GM19397 (cell line): ENCODE data around the gene GRPEL1.
"Not testable (repeated sequence)": the region's sequence is repeated elsewhere in the genome, so short reads cannot be mapped to it uniquely, and the experiment has no call there.

Experiments
- ATAC-seq: cut with Tn5 transposase; IDR thresholded peaks from one replicate; pipeline ENCODE4 v1.9.1; 2021; ENCODE audit warnings: mild to moderate bottlenecking, moderate library complexity; ENCODE audit not compliant: unreplicated experiment

GRPEL1 gene

DNA sequence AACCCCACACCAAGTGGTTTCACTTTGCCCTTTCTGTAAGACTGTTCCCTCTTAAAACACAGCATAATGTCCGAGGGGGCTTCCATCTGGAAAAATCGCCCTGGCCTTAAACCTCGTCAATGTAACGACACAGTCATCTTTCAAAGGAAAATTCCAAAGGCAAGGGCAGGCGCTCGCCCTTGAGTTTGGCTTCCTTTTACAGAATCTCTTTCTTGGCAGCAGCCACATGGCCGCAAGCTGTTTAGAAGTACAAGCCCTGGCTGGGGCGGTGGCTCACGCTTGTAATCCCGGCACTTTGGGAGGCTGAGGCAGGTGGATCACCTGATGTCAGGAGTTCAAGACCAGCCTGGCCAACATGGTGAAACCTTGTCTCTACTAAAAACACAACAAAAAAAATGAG is 27.1 kb upstream of the GRPEL1 start:
- ATAC-seq: no peak

DNA sequence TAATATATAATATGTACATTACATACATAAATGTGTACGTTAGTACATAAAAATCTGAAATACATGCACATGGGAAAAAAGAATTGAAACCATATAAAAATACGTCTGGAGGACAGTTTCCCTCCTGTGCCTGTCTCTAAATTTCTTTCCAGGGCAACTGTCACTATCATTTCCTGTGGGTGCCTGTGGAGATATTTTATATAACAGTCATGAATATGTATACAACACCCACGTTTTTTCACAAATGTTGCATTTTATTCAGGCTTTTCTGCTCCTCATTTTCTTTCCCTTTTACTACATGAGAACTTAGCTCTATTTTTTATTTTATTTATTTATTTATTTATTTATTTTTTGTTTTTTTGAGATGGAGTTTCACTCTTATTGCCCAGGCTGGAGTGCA is 24.2 kb upstream of the GRPEL1 start:
- ATAC-seq: no peak

DNA sequence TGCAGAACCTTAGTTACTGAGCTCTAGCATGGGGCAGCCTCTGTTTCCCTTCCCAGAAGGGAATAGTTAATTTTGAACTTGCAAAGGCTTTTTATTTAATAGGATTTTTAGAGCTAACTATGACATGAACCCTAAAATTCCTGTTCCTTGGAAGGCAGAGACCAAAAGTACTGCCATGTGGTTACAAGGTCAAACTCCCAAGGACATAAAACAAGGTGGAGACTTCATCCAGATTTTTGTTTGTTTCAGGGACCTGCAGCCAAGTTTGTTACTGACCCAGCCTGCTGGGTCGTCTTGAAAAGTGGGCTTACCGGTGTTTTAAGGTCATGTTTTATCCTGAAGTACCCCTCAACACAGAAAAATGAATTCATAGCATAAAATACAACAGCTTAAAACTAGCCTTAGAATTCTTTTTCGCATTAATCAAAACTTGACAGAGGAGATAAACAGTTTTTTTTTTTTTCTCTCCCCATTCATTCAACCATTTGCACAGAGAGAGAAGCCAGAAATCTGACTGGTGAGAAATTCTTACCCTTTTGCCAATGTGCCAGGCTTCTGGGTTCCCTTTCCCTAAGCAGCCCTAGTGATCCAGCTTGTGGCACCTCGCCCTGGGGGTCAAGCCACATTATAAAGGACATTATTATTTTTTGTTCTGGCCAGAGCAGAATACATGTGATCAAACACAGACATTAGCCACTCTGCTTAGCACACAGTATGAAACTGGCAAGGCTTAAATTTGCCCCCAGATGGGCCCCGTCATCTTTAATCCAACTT is 21.5 kb upstream of the GRPEL1 start:
- no peak for ATAC-seq

DNA sequence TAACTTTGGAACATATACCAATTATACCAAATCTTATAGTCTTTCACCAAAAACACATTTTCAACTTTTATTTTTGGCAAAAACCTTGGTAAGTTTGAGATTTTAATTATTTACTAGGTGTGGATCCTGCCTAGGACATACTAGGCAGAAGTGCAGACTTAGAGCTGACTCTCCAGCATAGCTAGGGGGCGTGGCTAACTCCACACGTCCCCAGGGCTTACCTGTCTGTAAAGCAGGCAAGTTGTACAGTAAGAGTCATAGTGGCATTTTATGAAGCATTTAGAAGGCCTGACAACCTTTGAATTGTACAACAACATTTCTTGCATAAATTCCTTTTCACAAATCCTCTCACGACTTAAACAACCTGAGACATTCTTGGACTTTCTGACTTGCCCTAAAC is 19.2 kb upstream of the GRPEL1 start:
- ATAC-seq: no peak

DNA sequence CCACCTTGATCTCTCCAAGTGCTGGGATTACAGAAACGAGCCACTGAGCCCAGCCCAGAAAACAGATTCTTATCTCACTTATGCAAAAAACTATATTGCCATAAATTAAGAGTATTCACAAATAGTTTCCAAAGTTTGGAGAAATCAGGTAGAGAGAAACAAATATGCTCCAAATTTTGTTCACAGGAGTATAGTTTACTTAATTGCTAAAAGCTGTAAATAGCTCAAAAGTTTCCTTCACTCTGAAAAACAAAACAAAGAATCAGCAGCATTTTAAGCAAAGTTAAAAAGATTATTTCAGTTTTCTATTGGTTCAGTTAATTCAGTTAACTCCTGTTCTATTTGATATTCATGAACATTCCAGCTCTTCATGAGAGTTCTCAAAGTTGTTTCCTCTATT is 18.5 kb upstream of the GRPEL1 start:
- ATAC-seq: no peak

DNA sequence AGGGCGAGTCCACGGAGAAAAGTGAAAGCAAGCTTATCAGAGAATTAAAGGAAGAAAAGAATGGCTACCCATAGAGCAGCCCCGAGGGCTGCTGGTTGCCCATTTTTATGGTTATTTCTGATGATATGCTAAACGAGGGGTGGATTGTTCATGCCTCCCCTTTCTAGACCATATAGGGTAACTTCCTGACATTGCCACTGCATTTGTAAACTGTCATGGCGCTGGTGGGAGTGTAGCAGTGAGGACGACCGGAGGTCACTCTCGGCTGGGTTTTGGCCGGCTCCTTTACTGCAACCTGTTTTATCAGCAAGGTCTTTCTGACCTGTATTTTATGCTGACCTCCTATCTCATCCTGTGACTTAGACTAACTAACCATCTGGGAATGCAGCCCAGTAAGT is 16.7 kb upstream of the GRPEL1 start:
- ATAC-seq: not testable (repeated sequence)

DNA sequence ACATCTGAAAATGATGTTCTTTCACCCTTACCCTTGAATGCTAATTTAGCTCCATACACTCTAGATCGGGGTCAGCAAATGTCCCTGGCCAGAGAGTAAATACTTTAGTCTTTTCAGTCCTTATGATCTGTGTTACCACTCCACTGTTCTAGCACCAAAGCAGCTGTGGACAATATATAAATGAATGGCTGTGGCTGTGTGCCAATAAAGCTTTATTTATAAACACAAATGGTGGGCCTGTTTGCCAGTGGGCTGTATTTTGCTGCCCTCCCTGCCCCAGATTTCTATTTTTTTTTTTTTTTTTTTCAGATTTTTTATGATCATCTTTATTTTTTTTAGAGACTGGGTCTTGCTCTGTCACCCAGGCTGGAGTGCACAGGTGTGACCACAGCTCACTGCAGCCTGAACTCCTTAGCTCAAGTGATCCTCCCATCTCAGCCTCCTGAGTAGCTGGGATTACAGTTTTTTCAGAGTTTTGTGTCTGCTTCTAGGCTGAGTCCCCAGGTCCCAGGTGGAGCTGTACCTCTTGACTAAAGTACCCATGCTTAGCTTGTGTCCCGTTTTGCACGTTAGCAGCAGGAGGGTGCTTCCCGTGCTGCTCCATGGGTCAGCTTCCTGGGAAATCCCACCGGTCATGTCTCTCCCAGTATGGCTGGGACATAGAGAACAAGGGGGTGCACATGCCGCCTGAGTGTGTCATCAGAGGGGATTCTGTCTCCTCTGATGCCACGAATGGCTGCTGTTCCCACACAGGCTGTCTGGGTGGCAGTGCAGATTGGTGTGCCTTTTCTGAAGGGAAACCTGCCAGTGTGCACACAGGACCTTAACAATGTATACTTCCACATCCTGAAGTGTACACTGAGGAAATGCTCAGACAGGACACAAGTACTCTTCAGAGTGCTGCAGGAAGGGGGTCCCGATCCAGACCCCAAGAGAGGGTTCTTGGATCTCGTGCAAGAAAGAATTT is 16.0 kb upstream of the GRPEL1 start:
- no peak for ATAC-seq

DNA sequence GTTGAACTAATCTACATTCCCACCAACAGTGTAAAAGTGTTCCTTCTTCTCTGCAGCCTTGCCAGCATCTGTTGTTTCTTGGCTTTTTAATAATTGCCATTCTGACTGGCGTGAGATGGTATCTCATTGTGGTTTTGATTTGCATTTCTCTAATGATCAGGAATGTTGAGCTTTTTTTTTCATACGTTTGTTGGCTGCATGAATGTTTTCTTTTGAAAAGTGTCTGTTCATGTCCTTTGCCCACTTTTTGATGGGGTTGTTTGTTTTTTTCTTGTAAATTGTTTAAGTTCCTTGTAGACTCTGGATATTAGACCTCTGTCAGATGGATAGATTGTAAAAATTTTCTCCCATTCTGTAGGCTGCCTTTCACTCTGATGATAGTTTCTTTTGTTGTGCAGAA is 12.0 kb upstream of the GRPEL1 start:
- ATAC-seq: not testable (repeated sequence)

DNA sequence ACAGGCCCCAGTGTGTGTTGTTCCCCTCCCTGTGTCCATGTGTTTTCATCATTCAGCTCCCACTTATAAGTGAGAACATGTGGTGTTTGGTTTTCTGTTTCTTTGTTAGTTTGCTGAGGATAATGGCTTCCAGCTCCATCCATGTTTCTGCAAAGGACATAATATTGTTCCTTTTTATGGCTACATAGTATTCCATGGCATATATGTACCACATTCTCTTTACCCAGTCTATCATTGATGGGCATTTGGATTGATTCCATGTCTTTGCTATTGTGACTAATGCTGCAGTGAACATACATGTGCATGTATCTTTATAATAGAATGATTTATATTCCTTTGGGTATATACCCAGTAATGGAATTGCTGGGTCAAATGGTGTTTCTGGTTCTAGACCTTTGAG is 11.6 kb upstream of the GRPEL1 start:
- ATAC-seq: not testable (repeated sequence)

DNA sequence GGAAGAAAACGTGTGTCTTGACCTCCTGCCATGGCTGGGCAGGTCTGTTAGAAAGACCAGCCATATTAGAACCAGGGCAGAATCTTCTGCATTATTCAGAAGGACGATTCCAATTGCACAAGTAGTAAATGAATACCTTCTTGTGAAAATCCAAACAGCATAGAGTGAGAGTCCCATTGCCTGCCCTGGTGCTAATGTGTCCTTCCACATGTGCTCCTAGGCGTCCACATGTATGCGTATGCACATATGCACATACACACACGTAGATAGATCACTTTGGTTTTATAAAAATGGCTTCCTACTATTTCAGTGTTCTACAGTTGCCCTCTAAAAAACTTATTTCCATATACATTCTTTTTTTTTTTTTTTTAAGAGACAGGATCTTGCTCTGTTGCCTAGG is 10.2 kb upstream of the GRPEL1 start:
- no peak for ATAC-seq

DNA sequence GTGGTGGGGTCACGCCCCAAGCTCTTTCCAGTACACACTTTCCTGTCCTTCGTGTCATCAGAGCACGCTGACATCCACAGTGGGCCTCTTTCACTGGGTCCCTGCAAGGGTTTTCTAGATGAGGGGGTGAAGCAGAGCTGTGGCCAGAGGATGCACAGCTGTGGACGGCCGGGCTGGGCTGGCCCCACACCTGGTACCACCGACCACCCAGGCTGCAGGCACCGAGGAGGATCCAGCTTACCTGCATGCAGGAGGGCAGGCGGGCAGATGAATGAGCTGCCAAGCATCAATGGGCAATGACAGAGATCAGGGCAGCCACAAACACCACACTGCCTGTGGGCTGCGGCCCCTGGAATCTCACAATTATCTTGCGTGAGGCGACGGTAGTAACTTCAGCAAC is 9.5 kb upstream of the GRPEL1 start:
- ATAC-seq: no peak

DNA sequence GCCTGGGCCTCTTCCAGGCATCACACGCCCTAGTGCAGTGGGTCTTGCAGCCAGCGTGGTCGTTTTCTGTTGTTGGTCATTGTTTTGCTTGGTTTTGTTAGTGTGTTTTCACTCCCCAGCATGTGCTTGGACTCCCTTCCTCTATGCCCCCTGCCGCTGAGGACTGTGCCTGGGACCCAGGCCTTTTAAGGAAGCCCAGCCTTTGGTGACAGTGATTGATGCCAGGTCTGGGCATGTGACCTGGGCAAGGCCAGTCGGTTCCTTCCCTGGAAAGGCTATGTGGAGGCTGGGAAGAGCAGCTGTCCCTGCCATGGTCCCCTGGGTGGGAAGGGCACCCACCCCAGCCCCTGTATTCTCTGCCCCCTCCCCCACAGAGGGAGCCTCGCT is 8.8 kb upstream of the GRPEL1 start:
- ATAC-seq: no peak

DNA sequence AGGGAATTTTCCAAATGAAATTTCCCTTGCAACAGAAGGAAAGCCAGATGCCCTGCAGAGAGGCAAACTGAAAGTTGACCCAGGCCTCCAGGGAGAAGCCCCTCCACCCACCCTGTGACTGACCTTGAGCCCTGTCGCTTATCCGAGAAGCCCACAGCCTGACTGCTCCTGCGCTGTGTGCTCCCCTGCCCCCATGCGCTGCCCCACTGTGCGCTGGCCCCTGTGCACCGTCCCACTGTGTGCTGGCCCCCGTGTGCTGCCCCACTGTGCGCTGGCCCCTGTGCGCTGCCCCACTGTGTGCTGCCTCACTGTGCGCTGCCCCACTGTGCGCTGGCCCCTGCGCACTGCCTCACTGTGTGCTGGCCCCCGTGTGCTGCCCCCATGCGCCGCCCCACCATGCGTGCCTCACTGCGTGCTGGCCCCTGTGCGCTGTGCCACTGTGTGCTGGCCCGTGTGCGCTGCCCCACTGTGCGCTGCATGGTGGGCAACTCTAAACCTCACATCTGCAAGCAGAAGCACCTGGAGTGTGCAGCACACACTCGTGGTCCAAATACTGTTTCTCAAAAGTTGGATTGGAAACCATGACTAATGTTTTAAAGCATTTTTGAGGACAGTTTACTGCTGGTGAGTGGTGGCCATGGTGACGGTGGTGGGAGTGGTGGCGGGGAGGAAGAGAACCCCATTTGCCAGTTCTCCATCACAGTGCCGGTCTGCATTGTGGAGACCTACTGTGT is 8.3 kb upstream of the GRPEL1 start:
- no peak for ATAC-seq

DNA sequence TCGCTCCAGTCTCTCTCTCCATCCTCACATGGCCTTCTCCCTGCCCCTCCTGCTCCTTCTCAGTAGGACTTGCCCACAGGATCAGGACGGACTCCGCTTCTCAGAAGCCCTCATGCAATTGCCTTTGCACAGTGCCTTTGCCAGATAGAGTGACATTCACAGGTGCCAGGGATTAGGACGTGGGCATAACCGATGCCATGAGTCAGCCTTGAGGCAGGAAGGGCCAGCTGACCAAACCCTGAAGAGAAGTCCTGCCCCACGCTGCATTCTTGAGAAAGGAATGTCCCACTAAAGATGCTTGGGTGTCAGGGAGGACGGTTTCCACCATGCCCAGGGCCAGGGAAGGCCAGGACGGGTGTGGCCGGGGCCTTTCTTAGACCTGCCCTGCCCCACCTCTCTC is 6.6 kb upstream of the GRPEL1 start:
- ATAC-seq: no peak

DNA sequence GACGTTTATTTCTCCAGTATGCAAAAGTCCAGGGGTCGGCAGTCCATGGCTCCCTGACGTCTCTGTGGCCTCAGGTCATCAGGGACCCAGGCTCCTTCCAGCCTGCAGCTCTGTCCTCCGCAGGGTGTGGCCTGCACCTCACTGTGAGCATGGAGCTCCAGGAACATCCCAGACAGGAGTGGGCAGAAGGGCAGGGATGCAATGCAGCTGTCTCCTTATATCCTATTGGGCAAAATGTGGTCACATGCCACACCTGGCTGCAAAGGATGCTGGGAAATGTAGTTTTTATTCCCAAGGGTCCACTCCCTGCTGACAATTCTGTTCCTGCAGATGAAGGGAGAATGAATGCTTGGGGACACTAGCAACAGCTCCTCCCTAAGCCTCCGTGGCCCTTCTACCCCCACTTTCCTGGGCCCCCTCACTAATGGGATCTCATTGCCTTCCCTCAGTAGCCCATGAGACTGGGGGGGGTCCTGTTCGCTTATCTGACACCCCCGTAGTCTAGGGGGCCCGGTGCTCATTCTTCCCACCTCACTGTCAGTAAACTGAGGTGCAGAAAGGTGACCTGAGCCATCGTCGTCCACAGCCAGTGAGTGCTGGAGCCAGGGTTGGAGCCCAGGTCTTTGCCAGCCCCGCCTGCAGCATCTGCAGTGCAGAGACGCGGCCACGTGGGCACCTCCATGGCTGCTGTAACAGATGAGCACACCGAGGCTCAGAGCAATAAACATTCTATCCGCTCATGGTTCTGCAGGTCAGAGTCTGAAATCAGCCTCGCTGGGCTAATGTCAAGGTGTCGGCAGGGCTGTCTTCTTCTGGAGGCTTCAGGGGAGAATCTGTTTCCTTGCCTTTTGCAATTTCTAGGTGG is 5.9 kb upstream of the GRPEL1 start:
- no peak for ATAC-seq

DNA sequence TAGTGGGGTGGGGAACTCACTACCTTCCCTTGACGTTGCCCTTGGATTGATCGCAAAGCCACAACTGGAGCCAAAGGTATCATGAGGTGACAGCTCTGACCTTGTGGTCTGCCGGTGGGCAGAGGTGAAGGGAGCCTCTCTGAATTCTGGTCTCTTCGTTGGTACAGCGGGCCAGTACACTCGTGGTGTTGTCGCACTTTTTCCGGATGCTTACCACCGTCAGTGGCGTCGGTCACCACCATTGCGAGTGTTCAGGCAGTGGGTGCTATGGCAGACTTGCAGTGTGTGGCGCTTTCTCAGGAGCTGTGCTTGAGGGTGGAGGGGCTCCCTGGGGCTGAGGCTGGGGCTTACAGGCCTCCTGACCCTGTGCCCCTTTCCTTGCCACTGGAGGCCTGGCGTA is 5.2 kb upstream of the GRPEL1 start:
- no peak for ATAC-seq

DNA sequence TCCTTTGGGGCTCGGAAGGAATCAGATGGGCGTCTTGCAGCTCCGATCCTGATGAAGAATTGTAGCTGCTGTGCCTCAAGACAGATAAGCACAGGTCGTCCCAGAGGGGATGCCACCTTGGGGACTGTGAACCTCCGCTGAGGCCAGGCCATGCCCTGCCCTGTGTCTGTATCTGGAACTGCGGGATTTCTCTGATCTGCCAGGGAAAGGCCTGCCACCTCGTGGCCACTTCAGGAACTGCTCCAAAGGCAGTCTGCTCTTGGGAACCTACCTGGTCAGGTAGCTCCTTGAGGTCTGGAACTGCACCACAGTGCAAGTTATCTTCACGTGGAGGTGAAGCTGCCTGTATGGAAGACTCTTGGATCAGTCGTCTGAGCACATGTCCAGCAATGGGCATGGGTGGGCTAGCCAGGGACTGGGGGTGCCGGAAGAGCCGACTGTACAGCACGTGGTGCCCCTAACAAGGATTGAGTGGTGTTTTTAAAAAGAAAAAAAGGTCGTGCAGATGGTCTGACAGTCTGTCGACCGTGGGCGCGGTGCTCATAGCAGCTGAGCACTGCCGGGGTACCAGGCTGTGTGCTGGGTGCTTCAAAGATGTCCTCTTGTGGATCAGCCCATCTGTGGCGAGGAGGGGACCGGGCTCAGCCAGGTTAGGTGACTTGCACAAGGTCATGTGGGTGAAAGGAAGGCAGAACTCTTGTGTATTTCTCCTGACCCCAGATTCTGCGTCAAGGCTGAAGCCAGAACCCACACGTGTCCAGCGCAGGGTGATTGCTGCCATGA is 3.1 kb upstream of the GRPEL1 start:
- peak; percentile 24 for ATAC-seq

DNA sequence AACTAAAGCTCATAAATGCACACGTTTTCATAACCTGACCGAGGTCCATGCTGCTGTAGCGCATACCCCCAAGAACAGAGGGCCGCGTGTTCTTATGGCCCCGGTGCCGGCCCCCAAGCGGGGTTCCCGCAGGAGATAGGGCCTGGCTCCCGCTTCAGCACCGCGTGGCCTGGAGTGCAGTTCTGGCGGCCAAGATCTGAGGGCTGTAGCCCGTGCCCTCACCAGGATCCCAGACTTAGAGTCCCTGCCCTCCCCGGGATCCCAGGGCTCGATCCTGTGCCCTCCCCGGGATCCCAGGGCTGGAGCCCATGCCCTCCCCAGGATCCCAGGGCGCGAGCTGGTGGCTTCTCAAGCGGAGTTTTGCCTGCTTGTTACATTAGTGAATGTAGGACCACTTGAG is 1.0 kb upstream of the GRPEL1 start:
- no peak for ATAC-seq

DNA sequence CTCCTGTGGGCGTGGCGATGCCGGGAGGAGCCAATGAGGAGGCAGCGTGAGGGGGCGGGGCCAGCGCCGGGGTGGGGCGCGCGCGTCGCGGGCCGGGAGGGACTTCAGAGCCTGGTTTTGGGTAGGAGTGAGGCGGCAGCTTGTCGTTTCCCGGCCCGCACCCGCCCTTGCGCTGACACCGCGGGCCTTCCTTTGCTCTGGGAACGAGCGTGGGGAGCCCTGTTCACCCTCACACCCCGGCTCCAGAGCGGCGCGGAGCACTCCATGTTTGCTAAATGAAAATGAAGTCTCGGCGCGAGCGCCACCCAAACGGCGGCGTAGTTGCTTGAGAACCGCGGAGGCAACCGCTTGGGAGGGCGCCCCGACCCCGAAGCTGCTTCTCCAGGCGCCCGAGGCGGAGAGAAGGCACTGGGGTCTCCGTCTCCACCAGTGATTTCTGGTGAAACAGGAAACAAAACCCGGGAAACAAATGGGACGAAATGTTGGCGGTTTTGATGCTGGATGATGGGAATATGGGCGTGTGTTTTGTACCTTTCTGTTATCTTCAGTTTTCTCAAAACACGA is 497 bp upstream of the GRPEL1 start:
- ATAC-seq: peak; percentile 13

DNA sequence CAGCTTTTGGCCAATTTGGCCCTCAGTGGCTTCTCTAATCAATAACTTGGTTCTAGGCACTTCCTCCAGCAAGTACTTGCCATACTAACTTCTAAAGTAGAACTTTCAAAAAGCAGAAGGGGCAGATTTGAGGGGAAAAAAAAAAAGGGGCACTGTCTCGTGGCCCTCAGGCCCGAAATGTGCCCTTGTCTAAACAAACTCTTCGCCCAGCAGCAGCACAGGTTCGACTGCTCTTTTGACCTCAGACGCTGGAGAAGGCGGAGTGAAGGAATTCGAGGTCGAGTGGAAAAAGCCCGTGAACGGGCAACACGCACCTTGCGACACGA is 775 bp downstream of the GRPEL1 start:
- ATAC-seq: no peak
